ENCODE data around the gene STK11IP. TPM values are rescaled to one million over a fixed set of nuclear protein-coding genes. Genes with fewer than 3 reads are reported as not detected.

Gene STK11IP
- total RNA-seq, 2 donors from 2014 or later: 35.8 to 40.6 TPM

GRCh38 chr2:219559156-219559915 lies 38.3 kb upstream of the STK11IP start:
- H3K4me1 Mint-ChIP-seq: no peaks in the 10 kb centered on the region
- H3K27ac Mint-ChIP-seq: no peak overlapping the region
- DNase-seq: no peak
- no peaks in the 10 kb centered on the region for H3K36me3 Mint-ChIP-seq (ENCODE audit: low read depth)
- no peaks in the 10 kb centered on the region for H3K9me3 ChIP-seq (ENCODE audit: control insufficient read depth, low read length, poor library complexity, severe bottlenecking)
- ATAC-seq: no peak
- H3K27me3 Mint-ChIP-seq: peaks cover 46% of the 10 kb centered on the region
- no peak overlapping the region for H3K4me3 Mint-ChIP-seq

DNA sequence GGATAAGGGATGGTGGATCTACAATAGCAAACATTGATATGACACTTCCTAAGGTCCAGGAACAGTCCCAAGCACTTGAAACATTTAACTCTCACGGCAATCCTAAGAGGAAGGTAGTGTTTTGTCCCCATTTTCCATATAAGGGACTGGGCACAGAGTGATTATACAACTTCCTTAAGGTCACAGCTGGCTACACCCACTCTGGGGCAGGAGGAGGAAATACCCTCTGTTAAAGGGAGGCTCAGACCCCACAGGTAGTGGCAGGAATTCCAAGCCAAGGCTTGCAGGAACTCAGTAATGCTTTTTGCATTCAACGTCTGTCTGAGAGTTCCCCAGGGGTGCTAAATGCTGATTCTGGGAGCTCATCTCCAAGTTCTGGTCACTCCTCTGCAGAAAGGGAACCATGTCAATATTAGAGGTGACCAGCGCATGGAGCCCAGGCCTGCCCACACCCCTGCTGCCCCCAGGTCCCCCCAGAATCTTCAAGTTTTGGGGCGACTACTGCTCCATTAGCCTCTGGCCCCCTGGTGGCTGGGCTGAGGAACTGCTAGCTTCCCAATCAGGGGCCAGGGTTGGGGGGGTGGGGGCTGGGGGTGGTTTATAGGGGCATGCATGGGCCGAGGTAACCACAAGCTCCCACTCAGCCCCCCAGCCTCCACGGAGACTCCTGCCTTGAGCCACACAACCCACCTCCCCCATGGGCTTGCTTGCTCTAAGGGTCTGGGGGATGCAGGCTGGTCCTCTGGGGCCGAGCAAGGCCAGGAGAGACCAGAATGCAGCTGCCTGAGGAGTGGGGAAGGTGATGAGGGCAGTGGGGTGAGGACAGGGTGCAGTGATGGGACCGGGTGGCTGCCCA lies 37.4 kb upstream of the STK11IP start:
- peaks cover 42% of the 10 kb centered on the region for H3K27me3 Mint-ChIP-seq
- H3K36me3 Mint-ChIP-seq (ENCODE audit: low read depth): no peaks in the 10 kb centered on the region
- DNase-seq (no peak), ATAC-seq (peak; percentile 71)
- no peak overlapping the region for H3K4me3 Mint-ChIP-seq
- H3K4me1 Mint-ChIP-seq: no peaks in the 10 kb centered on the region
- H3K27ac Mint-ChIP-seq: no peak overlapping the region
- H3K9me3 ChIP-seq (ENCODE audit: control insufficient read depth, low read length, poor library complexity, severe bottlenecking): no peaks in the 10 kb centered on the region

GRCh38 chr2:219560893-219561178 lies 36.8 kb upstream of the STK11IP start:
- Mint-ChIP-seq H3K4me3 (no peak overlapping the region), H3K27me3 (peaks cover 43% of the 10 kb centered on the region), H3K36me3 (ENCODE audit: low read depth) (no peaks in the 10 kb centered on the region), H3K27ac (no peak overlapping the region), H3K4me1 (no peaks in the 10 kb centered on the region)
- DNase-seq: no peak
- no peak for ATAC-seq
- H3K9me3 ChIP-seq (ENCODE audit: control insufficient read depth, low read length, poor library complexity, severe bottlenecking): no peaks in the 10 kb centered on the region

DNA sequence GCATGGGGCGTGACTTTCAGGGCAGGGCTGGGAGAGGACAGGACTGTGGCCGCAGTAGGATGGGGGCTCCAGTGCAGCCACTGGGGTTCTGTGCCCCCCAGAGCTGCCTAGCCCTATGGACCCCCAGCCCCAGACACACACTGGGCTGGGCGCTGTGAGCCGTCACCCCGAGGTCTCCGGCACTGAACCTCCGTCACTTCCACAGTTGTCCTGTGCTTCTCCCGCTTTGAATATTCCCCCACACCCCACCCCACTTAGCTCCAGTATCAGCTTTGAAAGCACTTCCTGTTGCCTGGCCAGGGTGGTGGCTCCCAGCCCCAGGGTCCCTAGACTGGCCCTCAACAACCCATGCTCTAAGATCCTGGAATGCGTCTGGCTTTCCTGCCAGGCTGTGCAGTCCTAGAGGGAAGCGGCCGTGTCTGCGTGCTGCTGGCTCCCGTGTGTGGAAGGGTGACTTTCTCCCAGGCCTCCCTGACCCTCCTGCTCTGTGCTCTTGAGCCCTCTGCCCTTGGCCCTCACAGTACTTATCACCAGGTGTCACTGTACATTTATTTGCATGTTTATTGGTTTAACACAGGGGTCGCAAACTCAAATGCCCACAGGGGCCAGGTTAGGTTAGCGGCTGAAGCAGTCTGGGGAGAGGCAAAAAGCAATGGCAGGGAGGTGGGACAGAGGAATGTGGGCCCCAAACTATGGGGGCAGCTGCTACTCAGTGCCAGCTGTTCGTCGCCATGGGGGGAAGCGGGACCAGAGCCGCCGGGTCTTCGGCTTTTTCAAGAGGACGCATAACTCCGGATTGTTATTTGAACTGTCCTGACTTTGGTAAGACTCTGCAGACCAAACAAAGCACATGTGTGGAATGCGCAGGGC lies 36.2 kb upstream of the STK11IP start:
- H3K9me3 ChIP-seq (ENCODE audit: control insufficient read depth, low read length, poor library complexity, severe bottlenecking): no peaks in the 10 kb centered on the region
- H3K27me3 Mint-ChIP-seq: peaks cover 49% of the 10 kb centered on the region
- no peak overlapping the region for H3K27ac Mint-ChIP-seq
- H3K4me1 Mint-ChIP-seq: no peaks in the 10 kb centered on the region
- H3K36me3 Mint-ChIP-seq (ENCODE audit: low read depth): no peaks in the 10 kb centered on the region
- ATAC-seq (no peak), DNase-seq (no peak)
- H3K4me3 Mint-ChIP-seq: no peak overlapping the region

- Mint-ChIP-seq H3K27me3 (peaks cover 51% of the 10 kb centered on the region), H3K36me3 (ENCODE audit: low read depth) (no peaks in the 10 kb centered on the region), H3K27ac (no peak overlapping the region), H3K4me3 (no peak overlapping the region), H3K4me1 (no peaks in the 10 kb centered on the region)
- ATAC-seq (no peak), DNase-seq (no peak)
- no peaks in the 10 kb centered on the region for H3K9me3 ChIP-seq (ENCODE audit: control insufficient read depth, low read length, poor library complexity, severe bottlenecking)
Measured at GRCh38 chr2:219562049-219563020, 35.3 kb upstream of the STK11IP start.

DNA sequence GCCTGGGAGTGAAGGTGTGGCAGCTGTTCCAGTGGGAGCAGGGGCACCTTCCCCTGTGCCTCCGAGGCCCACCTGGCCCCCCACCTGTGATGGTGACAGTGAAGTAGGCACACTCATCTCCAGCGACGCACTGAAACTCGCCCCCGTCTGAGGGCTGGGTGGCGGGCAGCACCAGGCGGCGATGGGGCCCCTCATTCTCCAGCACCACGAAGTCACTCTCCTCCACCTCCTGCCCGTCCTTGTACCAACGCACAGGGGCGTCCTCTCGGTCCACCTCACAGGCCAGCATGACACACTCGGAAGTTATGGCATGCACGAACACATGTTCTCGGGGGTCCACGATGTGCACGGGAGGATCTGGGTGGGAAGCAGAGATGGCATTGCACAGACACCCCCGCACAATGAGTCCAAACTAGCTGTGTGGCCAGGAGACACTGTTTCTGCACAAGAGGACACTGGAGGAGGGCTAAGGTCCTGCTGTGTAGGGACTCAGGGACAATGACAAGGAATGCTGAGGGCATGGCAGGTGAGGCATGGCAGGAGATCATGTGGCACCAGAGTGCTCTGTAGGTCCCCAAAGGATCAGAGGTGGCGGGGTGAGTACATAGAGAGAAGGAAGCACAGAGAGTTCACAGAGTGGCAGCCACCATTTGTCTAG lies 34.3 kb upstream of the STK11IP start:
- H3K4me3 Mint-ChIP-seq: no peak overlapping the region
- H3K4me1 Mint-ChIP-seq: no peaks in the 10 kb centered on the region

GRCh38 chr2:219565130-219566080 lies 32.3 kb upstream of the STK11IP start:
- DNase-seq (no peak), ATAC-seq (no peak)
- Mint-ChIP-seq H3K27me3 (peaks cover 68% of the 10 kb centered on the region), H3K4me1 (no peaks in the 10 kb centered on the region), H3K36me3 (ENCODE audit: low read depth) (peaks cover 3% of the 10 kb centered on the region), H3K4me3 (no peak overlapping the region), H3K27ac (no peak overlapping the region)
- no peaks in the 10 kb centered on the region for H3K9me3 ChIP-seq (ENCODE audit: control insufficient read depth, low read length, poor library complexity, severe bottlenecking)

More for the DNA sequence above, 34.3 kb upstream of the STK11IP start:
- ATAC-seq: no peak
- no peaks in the 10 kb centered on the region for H3K36me3 Mint-ChIP-seq (ENCODE audit: low read depth)
- no peaks in the 10 kb centered on the region for H3K9me3 ChIP-seq (ENCODE audit: control insufficient read depth, low read length, poor library complexity, severe bottlenecking)
- no peak for DNase-seq
- H3K27ac Mint-ChIP-seq: no peak overlapping the region
- peaks cover 58% of the 10 kb centered on the region for H3K27me3 Mint-ChIP-seq

DNA sequence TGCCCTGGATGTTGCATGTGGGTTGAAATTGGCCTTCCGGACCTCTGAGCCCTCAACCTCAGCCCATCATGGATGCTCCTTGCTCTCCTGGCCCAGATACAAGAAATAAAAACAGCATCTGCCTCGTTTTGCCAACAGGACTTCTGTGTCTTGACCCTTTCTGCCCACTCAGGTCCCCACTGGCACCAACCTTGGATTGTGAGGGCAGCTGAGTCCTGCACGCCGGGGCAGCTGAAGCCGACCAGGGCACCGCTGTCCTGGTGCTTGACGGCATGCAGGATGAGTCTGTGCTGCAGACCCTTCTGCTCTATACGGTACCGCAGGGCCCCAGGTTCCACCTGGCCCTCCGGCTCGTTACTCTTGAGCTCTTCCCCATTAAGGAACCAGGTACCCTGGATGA lies 31.0 kb upstream of the STK11IP start:
- Mint-ChIP-seq H3K27ac (no peak overlapping the region), H3K4me3 (no peak overlapping the region), H3K36me3 (ENCODE audit: low read depth) (peaks cover 3% of the 10 kb centered on the region), H3K27me3 (peaks cover 70% of the 10 kb centered on the region), H3K4me1 (no peaks in the 10 kb centered on the region)
- ATAC-seq (no peak), DNase-seq (no peak)
- no peaks in the 10 kb centered on the region for H3K9me3 ChIP-seq (ENCODE audit: control insufficient read depth, low read length, poor library complexity, severe bottlenecking)

GRCh38 chr2:219567131-219567530 lies 30.5 kb upstream of the STK11IP start:
- Mint-ChIP-seq H3K27me3 (peaks cover 71% of the 10 kb centered on the region), H3K4me1 (no peaks in the 10 kb centered on the region), H3K27ac (no peak overlapping the region), H3K36me3 (ENCODE audit: low read depth) (peaks cover 3% of the 10 kb centered on the region), H3K4me3 (no peak overlapping the region)
- DNase-seq (no peak), ATAC-seq (no peak)
- no peaks in the 10 kb centered on the region for H3K9me3 ChIP-seq (ENCODE audit: control insufficient read depth, low read length, poor library complexity, severe bottlenecking)

DNA sequence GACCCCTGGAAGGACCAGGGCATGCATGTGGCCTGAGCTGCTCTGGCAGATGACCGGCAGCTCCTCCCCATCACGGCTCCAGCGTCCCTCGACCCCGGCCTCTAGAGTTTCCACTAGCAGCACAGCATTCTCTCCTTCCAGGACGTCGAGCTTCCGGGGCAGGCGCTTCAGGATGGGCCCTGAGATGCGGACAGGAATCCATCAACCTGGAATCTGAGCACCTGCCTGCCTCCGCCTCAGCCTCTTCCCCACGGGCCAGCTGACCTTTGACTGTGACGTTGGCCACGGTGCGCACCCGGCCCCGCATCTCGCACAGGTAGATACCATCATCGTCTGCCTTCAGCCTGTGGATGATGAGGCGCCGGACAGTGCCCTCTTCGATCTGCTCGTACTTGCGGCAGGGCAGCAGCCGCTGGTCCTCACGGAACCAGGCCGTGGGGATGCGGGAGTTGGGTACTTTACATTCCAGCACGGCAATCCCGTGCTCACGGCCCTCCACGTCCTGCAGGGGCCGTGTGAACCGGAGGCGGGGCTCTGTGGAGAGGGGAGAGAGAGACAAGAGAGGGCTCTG lies 29.8 kb upstream of the STK11IP start:
- Mint-ChIP-seq H3K4me3 (no peak overlapping the region), H3K36me3 (ENCODE audit: low read depth) (peaks cover 3% of the 10 kb centered on the region), H3K27me3 (peaks cover 71% of the 10 kb centered on the region), H3K4me1 (no peaks in the 10 kb centered on the region), H3K27ac (no peak overlapping the region)
- no peaks in the 10 kb centered on the region for H3K9me3 ChIP-seq (ENCODE audit: control insufficient read depth, low read length, poor library complexity, severe bottlenecking)
- ATAC-seq: no peak
- DNase-seq: no peak

- no peaks in the 10 kb centered on the region for H3K9me3 ChIP-seq (ENCODE audit: control insufficient read depth, low read length, poor library complexity, severe bottlenecking)
- Mint-ChIP-seq H3K4me1 (no peaks in the 10 kb centered on the region), H3K27me3 (peaks cover 69% of the 10 kb centered on the region), H3K27ac (no peak overlapping the region), H3K36me3 (ENCODE audit: low read depth) (peaks cover 3% of the 10 kb centered on the region), H3K4me3 (no peak overlapping the region)
- ATAC-seq: no peak
- no peak for DNase-seq
Measured at GRCh38 chr2:219569041-219569440, 28.6 kb upstream of the STK11IP start.

Data from T-helper 17 cell (primary cell).